SK-N-MC (cell line): ENCODE results near the gene P2RX4.

ENCODE experiments used
- DNase-seq: peaks from one replicate; pipeline ENCODE4 v3.0.0-alpha.2; 2011; ENCODE audit warnings: low read depth, low spot score
- H3K27ac ChIP-seq: fragments of 200-600 bp; sonication (generic); 2 replicates; pipeline ENCODE4 v1.5.1; 2016; ENCODE audit warnings: mixed run types
- H3K36me3 ChIP-seq: fragments of 200-600 bp; sonication (generic); 2 replicates; pipeline ENCODE4 v1.6.1; 2017; ENCODE audit warnings: antibody characterized with exemption, low read length, mixed read lengths; ENCODE audit not compliant: insufficient read depth
- H3K4me3 ChIP-seq: fragments of 200-600 bp; sonication (generic); 2 replicates; pipeline ENCODE4 v1.5.1; 2016
- H3K9ac ChIP-seq: fragments of 200-600 bp; sonication (generic); 2 replicates; pipeline ENCODE4 v1.8.0; 2017; ENCODE audit warnings: mixed run types, mixed read lengths; ENCODE audit not compliant: insufficient read length
- H3K9me3 ChIP-seq: fragments of 200-600 bp; sonication (generic); 2 replicates; pipeline ENCODE4 v1.6.1; 2017; ENCODE audit warnings: low read depth, mild to moderate bottlenecking, antibody characterized with exemption, low read length, moderate library complexity, mixed read lengths
- EZH2 ChIP-seq: fragments of 200-600 bp; sonication (generic); IDR thresholded peaks from one replicate; pipeline ENCODE4 v1.6.1; 2017; ENCODE audit warnings: antibody characterized with exemption
- FOXP2 ChIP-seq: optimal IDR thresholded peaks from 2 replicates; pipeline ENCODE3; 2011; ENCODE audit warnings: mild to moderate bottlenecking, moderate library complexity; ENCODE audit not compliant: insufficient read depth; ENCODE audit errors: extremely low read length, control extremely low read depth
- POLR2AphosphoS5 ChIP-seq: IDR thresholded peaks from 2 replicates; pipeline ENCODE4 v1.6.1; 2012; ENCODE audit warnings: mild to moderate bottlenecking, low read depth, low read length, borderline replicate concordance

Gene P2RX4

GRCh38 chr12:121184984-121185889, 24.7 kb upstream of the P2RX4 start:
- Histone ChIP-seq H3K9me3 (no peaks in the 10 kb centered on the region), H3K9ac (no peak overlapping the region), H3K36me3 (no peaks in the 10 kb centered on the region), H3K4me3 (no peak overlapping the region), H3K27ac (no peak overlapping the region)
- TF ChIP-seq FOXP2 (no peak), EZH2 (no peak), POLR2AphosphoS5 (no peak)
- DNase-seq: no peak

GRCh38 chr12:121186826-121187225, 23.1 kb upstream of the P2RX4 start:
- Histone ChIP-seq H3K36me3 (no peaks in the 10 kb centered on the region), H3K9me3 (no peaks in the 10 kb centered on the region), H3K4me3 (no peak overlapping the region), H3K27ac (no peak overlapping the region), H3K9ac (no peak overlapping the region)
- TF ChIP-seq EZH2 (no peak), POLR2AphosphoS5 (no peak), FOXP2 (no peak)
- DNase-seq: no peak

- Histone ChIP-seq H3K9me3 (no peaks in the 10 kb centered on the region), H3K4me3 (no peak overlapping the region), H3K36me3 (no peaks in the 10 kb centered on the region), H3K27ac (no peak overlapping the region), H3K9ac (no peak overlapping the region)
- DNase-seq: no peak
- no peak for TF ChIP-seq EZH2
- no peak for TF ChIP-seq POLR2AphosphoS5
- TF ChIP-seq FOXP2: no peak
Measured at GRCh38 chr12:121187501-121187900, 22.4 kb upstream of the P2RX4 start.

GRCh38 chr12:121188227-121188626, 21.7 kb upstream of the P2RX4 start:
- no peak for TF ChIP-seq EZH2
- TF ChIP-seq POLR2AphosphoS5: no peak
- TF ChIP-seq FOXP2: no peak
- H3K36me3 ChIP-seq: no peaks in the 10 kb centered on the region
- DNase-seq: no peak

GRCh38 chr12:121189131-121189530, 20.8 kb upstream of the P2RX4 start:
- TF ChIP-seq EZH2 (no peak), FOXP2 (no peak), POLR2AphosphoS5 (no peak)
- Histone ChIP-seq H3K9me3 (no peaks in the 10 kb centered on the region), H3K9ac (no peak overlapping the region), H3K36me3 (no peaks in the 10 kb centered on the region), H3K4me3 (no peak overlapping the region), H3K27ac (no peak overlapping the region)
- DNase-seq: no peak

More at GRCh38 chr12:121188227-121188626, 21.7 kb upstream of the P2RX4 start:
- no peak overlapping the region for H3K27ac ChIP-seq
- no peak overlapping the region for H3K4me3 ChIP-seq
- H3K9ac ChIP-seq: no peak overlapping the region
- no peaks in the 10 kb centered on the region for H3K9me3 ChIP-seq

GRCh38 chr12:121189619-121190155, 20.2 kb upstream of the P2RX4 start:
- no peak overlapping the region for H3K27ac ChIP-seq
- H3K36me3 ChIP-seq: no peaks in the 10 kb centered on the region
- no peak overlapping the region for H3K9ac ChIP-seq
- TF ChIP-seq EZH2: no peak
- TF ChIP-seq FOXP2: no peak
- TF ChIP-seq POLR2AphosphoS5: no peak
- no peak for DNase-seq
- no peaks in the 10 kb centered on the region for H3K9me3 ChIP-seq
- no peak overlapping the region for H3K4me3 ChIP-seq

- TF ChIP-seq EZH2 (no peak), POLR2AphosphoS5 (no peak), FOXP2 (no peak)
- H3K27ac ChIP-seq: peak overlapping the region; percentile 40; the same call in 1 of the 2 replicates
- no peaks in the 10 kb centered on the region for H3K9me3 ChIP-seq
- H3K4me3 ChIP-seq: peak overlapping the region; percentile 47; the same call in 1 of the 2 replicates
- no peak overlapping the region for H3K9ac ChIP-seq
- DNase-seq: peak; percentile 68
- H3K36me3 ChIP-seq: no peaks in the 10 kb centered on the region
Measured at GRCh38 chr12:121190523-121191031, 19.4 kb upstream of the P2RX4 start.

- H3K4me3 ChIP-seq: no peak overlapping the region
- no peak for DNase-seq
- TF ChIP-seq EZH2 (no peak), POLR2AphosphoS5 (no peak), FOXP2 (no peak)
- peak overlapping the region; percentile 40; the same call in 1 of the 2 replicates for H3K27ac ChIP-seq
- H3K9me3 ChIP-seq: no peaks in the 10 kb centered on the region
- H3K9ac ChIP-seq: no peak overlapping the region
- H3K36me3 ChIP-seq: no peaks in the 10 kb centered on the region
Measured at GRCh38 chr12:121191151-121191550, 18.8 kb upstream of the P2RX4 start.

GRCh38 chr12:121196902-121197301, 13.0 kb upstream of the P2RX4 start:
- Histone ChIP-seq H3K27ac (no peak overlapping the region), H3K4me3 (no peak overlapping the region), H3K36me3 (no peaks in the 10 kb centered on the region), H3K9me3 (no peaks in the 10 kb centered on the region), H3K9ac (no peak overlapping the region)
- DNase-seq: no peak
- TF ChIP-seq FOXP2 (no peak), EZH2 (no peak), POLR2AphosphoS5 (no peak)
